ENCODE results near the gene USE1.

DNA sequence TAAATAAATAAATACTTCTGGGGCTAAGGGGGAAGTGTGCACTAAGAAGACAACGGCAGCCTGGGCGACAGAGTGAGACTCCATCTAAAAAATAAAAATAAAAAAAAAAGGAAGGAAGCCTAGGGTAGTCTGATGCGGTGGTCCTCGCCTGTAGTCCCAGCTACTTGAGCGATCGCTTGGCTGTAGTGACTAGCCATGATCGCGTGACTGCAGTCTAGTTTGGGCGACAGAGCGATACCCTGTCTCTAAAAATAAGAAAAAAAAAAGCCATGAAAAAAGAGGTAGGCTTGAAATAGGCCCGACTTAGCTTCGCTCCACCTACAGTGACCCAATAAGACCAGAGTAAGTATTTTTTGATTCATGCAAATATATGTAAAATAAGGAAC lies 51.4 kb downstream of the USE1 start:
- no peak for TF ChIP-seq POLR2AphosphoS5 (IDR thresholded peaks at IDR 0.05)
- TF ChIP-seq, protein P1, sequence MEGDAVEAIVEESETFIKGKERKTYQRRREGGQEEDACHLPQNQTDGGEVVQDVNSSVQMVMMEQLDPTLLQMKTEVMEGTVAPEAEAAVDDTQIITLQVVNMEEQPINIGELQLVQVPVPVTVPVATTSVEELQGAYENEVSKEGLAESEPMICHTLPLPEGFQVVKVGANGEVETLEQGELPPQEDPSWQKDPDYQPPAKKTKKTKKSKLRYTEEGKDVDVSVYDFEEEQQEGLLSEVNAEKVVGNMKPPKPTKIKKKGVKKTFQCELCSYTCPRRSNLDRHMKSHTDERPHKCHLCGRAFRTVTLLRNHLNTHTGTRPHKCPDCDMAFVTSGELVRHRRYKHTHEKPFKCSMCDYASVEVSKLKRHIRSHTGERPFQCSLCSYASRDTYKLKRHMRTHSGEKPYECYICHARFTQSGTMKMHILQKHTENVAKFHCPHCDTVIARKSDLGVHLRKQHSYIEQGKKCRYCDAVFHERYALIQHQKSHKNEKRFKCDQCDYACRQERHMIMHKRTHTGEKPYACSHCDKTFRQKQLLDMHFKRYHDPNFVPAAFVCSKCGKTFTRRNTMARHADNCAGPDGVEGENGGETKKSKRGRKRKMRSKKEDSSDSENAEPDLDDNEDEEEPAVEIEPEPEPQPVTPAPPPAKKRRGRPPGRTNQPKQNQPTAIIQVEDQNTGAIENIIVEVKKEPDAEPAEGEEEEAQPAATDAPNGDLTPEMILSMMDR (IDR thresholded peaks at IDR 0.05): no peak
- no peak for TF ChIP-seq POLR2A (IDR thresholded peaks at IDR 0.05)
- no peak for TF ChIP-seq EP300 (IDR thresholded peaks at IDR 0.05; ENCODE audit: low read depth)

Measured in transverse colon (tissue), 4 donors.